Measurements from ENCODE around the gene CDK14.

CDK14 gene

DNA sequence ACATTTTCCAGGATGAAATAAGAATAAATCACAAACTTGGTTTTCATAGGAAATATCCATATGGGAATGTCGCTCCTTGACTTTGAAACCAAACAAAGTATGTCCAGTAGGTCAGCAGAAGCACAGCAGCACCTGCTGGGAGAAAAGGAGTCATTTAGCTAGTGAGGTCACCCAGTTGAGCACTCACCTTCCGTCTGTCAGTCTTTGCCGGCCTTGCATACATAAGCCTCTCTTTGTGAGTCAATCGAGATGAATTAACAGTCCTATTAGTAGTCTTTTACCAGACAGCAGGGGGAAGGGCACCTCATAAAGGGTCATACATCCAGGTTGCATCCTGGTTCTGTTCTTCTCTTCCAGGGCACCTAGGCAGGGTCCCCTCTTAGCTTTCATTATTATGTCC, 435.6 kb downstream of the CDK14 start:
- no peak for DNase-seq

DNA sequence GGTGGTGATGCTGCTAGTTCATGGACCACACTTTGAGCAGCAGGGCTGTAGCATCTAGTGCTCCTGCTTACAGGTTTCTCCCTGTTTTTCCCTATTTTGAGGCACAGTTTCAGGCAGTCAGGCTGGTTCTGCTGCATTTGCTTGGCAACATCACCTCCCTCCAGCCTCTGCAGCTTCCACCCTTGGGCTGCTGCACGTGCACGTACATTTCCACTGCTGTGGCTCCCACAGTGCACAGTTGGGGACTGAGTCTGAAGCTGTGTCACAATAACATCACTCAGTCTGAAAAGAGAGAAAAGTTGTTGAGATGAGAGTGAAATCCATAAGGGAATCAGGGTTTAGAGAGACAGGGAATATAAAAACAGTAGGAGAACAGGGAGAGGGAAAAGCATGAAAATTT, 437.5 kb downstream of the CDK14 start:
- no peak for DNase-seq

DNA sequence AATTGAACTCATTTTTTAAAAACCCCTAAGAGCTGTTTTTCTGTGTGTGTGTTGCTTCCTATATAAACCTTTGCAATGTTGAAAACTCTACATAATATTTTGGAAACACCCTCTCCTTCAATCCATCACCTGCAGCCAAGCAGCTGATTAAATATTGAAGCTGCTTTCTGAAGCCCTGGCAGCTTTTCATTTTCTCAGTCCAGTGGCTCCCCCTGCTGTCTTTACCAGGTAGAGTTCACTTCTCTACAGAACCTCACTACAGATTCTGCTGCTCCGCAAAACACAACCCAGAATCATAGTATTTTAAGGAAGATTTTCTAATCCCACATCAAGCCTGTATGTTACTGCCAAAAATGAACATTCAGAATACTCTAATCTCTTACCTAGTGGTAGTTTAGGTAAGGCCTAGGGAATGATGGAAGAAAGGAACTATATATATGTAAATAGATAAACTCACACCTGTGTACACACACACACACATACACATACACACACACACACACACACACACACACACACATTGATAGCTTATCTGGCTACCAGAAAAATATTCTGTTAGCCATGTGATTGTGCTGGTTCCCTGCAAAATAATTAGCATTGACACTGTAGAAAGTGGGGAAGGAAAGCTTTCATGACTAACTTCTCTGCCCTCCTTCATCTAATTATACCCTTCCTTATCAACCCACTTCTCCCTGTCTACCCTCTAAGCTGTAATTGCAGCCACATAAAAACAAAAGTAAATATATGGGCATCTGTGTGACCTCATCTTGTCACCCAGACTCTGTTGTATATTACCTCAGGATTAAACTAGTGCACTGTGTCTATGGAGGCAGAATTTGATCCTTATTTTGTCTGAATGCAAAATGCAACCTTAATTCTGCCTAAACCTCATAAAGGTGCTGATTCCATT, 438.6 kb downstream of the CDK14 start:
- no peak for DNase-seq

- no peak for DNase-seq
Observed at GRCh38 chr7:91039033-91039432, 442.9 kb downstream of the CDK14 start.

- DNase-seq: no peak
Observed at GRCh38 chr7:91041141-91041540, 445.0 kb downstream of the CDK14 start.

DNA sequence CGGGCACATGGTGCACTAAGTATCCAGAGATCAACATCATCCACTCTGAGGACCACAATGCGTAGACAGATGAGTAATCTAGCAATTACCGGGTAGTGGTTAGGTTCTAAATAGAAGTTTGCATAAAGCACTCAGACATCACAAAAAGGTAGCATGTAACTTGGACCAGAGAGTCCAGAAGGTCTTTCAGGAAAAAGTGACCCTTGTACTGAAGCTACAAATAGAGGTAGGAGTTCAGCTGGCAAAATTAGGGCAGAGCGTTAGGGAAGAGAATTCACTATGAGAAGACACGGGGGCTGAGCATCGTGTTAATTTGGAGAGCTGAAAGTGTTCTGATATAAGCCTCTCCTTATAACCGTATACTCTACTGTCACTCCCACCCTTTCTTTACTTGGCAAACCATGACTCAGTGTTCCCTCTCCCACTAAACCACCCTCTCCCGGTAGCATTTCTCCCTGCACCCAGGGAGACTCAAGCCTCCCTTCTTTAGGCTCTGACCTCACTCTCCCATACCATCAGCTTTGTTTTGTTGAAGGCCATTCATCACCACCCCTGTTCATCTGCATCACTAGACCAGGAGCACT, 445.9 kb downstream of the CDK14 start:
- no peak for DNase-seq

DNA sequence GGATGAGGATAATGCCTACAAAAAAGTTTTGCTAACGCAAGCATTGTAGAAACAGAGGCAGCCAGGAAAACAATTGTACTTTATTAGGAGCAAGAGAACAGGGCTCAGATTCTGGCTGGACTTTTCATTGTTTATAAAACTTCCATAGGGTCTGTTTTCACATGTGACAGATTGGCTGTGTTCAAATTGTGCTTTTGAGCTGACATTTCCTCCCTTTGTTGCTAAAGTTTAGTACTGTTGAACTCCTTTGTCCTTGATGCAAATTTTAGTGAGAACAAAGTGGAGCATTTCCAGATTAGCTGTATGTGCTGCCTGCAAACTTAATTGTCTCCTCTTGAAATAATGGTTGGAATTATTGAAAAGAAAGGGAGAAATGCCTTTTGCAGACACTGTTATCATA, 447.1 kb downstream of the CDK14 start:
- no peak for DNase-seq

- no peak for DNase-seq
Observed at GRCh38 chr7:91043924-91044645, 448.0 kb downstream of the CDK14 start.

DNA sequence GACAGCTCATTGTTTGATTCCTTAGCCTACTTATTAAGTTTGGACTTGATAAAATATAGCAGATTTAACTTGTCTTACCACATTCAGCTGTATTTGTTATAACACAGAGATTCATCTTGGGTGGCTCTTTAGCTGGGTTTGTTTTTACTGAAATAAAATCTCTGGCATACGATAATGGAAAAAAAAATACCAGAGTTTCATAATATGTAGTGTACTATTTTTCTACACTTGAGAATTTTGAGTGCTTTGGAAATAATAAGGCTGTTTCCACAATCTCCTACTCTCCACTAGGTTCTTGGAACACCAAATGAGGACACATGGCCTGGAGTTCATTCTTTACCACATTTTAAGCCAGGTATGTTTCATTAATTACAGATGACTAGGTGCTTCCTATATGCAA, 449.5 kb downstream of the CDK14 start:
- no peak for DNase-seq

GRCh38 chr7:91046322-91047089, 450.4 kb downstream of the CDK14 start:
- DNase-seq: no peak

GRCh38 chr7:91047636-91048035, 451.5 kb downstream of the CDK14 start:
- no peak for DNase-seq

GRCh38 chr7:91050677-91051076, 454.6 kb downstream of the CDK14 start:
- peak; percentile 73 for DNase-seq

DNA sequence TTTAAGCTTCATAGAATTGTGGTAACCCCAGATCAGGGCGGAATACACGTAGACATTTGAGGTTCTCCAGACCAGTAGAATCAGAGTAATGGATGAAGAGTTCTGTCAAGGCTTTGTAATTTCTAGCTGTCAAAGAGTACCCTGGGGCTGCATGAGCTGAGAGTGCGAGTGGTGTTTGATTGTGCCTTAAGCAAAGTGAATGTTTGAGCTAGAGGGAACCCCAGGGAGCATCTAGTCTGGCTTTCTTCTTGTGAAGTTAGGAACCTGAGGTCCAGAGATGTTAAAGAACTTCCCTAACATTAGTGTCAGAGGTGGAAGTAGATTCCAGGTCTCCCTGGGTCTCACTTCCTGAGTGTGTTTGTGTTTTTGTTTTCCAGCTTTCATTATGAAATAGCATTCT, 455.8 kb downstream of the CDK14 start:
- DNase-seq: no peak

- DNase-seq: no peak
Observed at GRCh38 chr7:91054374-91054773, 458.3 kb downstream of the CDK14 start.

GRCh38 chr7:91055219-91055618, 459.1 kb downstream of the CDK14 start:
- no peak for DNase-seq

DNA sequence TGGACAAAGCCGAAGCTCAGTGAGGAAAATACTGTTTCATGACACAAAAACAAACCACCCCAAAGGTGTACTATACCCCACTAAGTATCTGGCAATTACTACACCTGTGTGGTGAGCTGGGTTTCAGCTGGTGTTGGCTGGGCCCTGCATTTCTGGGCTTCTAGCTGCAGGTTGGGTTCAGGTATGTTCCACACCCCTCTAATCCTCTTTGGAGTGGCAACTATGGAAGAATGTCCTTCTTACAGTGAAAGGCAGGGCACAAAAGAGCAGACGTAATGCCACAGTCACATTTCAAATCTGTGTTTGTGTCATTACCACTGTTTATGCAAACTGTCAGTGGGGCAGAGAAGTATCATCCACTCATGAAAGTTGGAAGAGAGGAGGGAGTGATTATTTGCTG, 466.6 kb downstream of the CDK14 start:
- no peak for DNase-seq

GRCh38 chr7:91064052-91064451, 467.9 kb downstream of the CDK14 start:
- DNase-seq: no peak

- no peak for DNase-seq
Observed at GRCh38 chr7:91064938-91065337, 468.8 kb downstream of the CDK14 start.

GRCh38 chr7:91066627-91067026, 470.5 kb downstream of the CDK14 start:
- DNase-seq: no peak

DNA sequence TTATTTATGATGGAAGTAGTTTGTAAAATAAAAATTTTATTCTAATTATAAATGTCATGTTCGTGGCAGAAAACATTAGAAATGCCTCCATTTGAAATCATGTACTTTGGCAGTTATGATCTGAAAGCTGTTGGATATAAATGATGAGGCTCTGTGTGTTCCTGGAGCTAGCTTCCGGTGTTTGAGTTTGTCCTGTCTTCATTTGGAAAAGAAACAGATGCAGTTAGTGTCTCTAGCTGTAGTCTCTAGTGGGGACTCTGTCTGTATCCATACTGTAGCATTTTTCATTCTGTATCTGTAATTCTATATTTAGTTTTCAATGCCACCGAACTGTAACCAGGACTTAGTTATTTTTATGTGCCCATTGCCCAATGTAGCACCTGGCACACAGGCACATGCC, 471.1 kb downstream of the CDK14 start:
- no peak for DNase-seq

GRCh38 chr7:91068136-91068795, 472.1 kb downstream of the CDK14 start:
- DNase-seq: no peak

DNA sequence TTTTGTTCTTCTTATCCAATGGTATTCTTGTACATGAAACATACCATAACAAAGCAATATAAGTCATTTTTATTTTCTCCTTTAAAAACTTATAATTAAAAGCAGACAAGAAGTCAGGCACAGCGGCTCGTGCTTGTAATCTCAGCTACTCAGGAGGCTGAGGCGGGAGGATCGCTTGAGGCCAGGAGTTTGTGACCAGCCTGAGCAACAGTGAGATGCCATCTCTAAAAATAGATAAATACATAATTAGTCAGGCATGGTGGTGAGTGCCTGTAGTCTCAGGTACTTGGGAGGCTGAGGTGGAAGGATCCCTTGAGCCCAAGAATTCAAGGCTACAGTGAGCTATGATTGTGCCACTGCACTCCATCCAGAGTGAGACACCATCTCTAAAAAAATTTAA, 473.0 kb downstream of the CDK14 start:
- DNase-seq: no peak

DNA sequence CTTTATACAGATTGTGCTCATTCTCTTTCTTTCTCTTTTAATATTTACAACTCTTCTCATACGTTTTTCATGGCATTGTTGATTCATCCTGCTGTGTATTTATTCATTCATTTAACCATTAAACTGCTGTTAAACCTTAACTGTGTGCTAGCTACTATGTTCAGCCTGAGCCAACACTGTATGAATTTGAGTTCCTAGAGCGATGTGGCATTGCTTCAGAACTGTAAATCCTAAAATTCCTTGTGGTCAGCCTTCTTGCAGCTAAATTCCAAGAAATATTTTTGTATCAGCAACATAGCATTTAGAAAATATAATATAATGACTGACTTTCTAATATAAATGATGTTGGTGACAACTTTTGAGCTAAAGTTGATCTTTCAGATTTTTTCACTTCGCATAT, 483.4 kb downstream of the CDK14 start:
- DNase-seq: no peak

Measured in MV-4-11 (cell line).